HUES64 (cell line): ENCODE measurements around the gene GALNS. TPM values are rescaled to one million over a fixed set of nuclear protein-coding genes. Genes with fewer than 3 reads are reported as not detected.

Source experiments
- H3K27ac ChIP-seq: 2 replicates; pipeline ENCODE4 v1.7.0; 2013; ENCODE audit warnings: low read depth, low read length, inconsistent platforms
- H3K27me3 ChIP-seq: 2 replicates; pipeline ENCODE4 v1.6.1; 2013; ENCODE audit warnings: mild to moderate bottlenecking, low read length; ENCODE audit not compliant: insufficient read depth
- H3K36me3 ChIP-seq: 2 replicates; pipeline ENCODE4 v1.6.1; 2013; ENCODE audit warnings: mild to moderate bottlenecking, low read length; ENCODE audit not compliant: insufficient read depth
- H3K4me1 ChIP-seq: 2 replicates; pipeline ENCODE4 v1.6.1; 2013; ENCODE audit warnings: mild to moderate bottlenecking, low read length, moderate library complexity; ENCODE audit not compliant: insufficient read depth
- H3K4me3 ChIP-seq: 2 replicates; pipeline ENCODE4 v1.5.1; 2013; ENCODE audit warnings: mild to moderate bottlenecking, low read length, moderate library complexity
- H3K9ac ChIP-seq: 2 replicates; pipeline ENCODE4 v1.6.1; 2013; ENCODE audit warnings: mild to moderate bottlenecking, low read depth, low read length
- H3K9me3 ChIP-seq: 2 replicates; pipeline ENCODE4 v1.6.1; 2013; ENCODE audit warnings: low read depth, low read length; ENCODE audit not compliant: insufficient read depth
- WGBS: fragments of 150-250, 120-280 bp; methylation state at CpG from one replicate; pipeline ENCODE4 v1.1.7; 2013; ENCODE audit warnings: missing lambda C conversion rate; 5-methylcytosine and 5-hydroxymethylcytosine counted together
- polyA plus RNA-seq, 2 experiments: library from polyadenylated mRNA; stranded (reverse); fragments of 50-300 nt; gene quantifications; one replicate each; pipeline ENCODE4 v1.2.3, GENCODE V29; 2013

The GALNS gene, protein sequence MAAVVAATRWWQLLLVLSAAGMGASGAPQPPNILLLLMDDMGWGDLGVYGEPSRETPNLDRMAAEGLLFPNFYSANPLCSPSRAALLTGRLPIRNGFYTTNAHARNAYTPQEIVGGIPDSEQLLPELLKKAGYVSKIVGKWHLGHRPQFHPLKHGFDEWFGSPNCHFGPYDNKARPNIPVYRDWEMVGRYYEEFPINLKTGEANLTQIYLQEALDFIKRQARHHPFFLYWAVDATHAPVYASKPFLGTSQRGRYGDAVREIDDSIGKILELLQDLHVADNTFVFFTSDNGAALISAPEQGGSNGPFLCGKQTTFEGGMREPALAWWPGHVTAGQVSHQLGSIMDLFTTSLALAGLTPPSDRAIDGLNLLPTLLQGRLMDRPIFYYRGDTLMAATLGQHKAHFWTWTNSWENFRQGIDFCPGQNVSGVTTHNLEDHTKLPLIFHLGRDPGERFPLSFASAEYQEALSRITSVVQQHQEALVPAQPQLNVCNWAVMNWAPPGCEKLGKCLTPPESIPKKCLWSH
- polyA plus RNA-seq (2013, experiment 1 of 2) = 12.7 TPM
- polyA plus RNA-seq (2013, experiment 2 of 2) = 11.3 TPM

DNA sequence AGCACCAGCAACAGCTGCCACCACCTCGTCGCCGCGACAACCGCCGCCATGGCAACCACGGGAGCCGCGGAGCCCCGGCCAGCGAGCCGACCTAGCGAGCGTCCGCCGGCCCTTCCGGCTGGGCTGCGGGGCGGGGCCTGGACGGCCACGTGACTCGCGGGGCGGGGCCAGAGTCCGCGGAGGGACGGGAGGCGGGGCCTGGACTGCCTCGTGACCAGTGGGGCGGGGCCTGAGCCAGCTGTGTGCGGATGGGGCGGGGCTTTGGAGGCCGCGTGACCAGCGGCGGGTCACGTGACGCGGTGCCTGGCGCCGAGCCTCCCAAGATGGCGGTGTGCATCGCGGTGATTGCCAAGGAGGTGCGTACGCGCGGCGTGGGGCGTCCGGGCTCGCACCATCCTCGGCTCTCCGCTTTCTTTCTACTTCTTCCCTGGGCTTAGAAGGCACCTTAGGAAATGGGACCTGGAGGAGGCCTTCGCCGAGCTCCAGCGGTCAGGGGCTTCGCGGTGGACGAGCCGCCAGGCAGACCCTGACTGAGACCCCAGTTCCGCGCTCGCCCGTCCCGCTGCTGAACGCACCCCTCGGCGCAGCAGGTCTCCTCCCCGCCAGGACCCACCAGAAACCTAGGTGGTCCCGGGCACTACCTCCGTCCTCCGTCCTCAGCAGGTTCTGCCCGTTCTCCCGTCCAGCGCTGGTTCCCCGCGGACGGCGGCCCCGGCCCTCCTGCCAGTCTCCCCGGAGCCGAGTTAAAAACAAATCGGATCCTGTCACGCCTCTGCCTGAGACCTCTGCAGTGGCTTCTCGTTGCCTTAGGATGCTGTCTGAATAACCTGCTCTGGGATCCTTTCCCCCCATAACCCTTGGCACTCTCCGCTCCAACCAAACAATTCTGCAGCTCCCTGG is at the start of gene GALNS, which contains the start of gene TRAPPC2L:
TSS of gene GALNS (minus strand) at position 120 of the 900 bp plus-strand sequence. CDS start at position 50, 70 bp downstream.
TSS of gene TRAPPC2L (plus strand) at position 300 of the 900 bp plus-strand sequence. CDS start at position 324, 24 bp downstream.
- H3K27me3 ChIP-seq = no peaks in the 10 kb centered on the region
- peaks cover 4% of the 10 kb centered on the region; the same call in 1 of the 2 replicates for H3K4me1 ChIP-seq
- no peaks in the 10 kb centered on the region for H3K9me3 ChIP-seq
- H3K36me3 ChIP-seq = peaks cover 37% of the 10 kb centered on the region
- under 1% methylated on average over 87 of the region's 87 CpGs for WGBS
- peak within 1 kb of the TSS; percentile 36 for H3K27ac ChIP-seq
- peak within 1 kb of the TSS; percentile 84 for H3K9ac ChIP-seq
- H3K4me3 ChIP-seq = peak within 1 kb of the TSS; percentile 76

DNA sequence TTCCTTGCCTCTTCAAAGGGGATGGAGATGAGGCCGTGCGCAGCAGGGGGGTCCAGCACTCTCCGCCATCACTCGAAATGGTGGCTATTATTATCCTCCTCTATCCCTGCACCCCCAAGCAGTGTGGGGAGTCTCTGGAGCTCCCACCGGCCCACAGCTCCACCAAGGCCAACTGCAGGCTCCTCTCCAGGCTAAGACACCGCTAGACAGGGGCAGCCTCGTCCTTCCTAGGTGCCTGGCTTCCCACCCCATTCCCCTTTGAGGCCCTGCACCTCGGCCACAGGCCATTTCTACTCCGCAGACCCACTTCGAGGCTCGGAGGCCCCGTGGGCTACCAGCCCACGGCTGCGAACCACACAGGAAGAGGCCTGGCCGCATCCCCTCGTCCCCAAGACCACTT is 49.3 kb upstream of the GALNS start:
- H3K9ac ChIP-seq = no peak overlapping the region
- H3K9me3 ChIP-seq = no peaks in the 10 kb centered on the region

DNA sequence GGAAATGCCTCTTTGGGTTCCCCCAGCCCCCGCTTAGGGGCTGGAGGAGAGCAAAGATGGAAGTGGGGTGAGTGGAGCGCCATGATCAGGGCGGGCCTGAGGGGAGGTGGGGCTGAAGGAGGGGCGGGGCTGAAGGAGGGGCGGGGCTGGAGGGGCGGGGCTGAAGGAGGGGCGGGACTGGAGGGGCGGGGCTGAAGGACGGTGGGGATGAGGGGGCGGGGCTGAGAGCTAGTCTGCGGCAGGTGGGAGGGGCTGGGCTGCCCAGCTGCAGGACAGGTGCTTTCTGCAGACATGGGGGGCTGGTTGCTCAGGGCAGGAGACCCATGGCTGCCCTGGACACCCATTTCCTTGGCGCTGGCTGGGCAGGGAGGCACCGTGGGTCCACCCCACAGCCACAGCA is 48.8 kb upstream of the GALNS start:
- Histone ChIP-seq H3K9ac (no peak overlapping the region), H3K4me3 (no peak overlapping the region), H3K27me3 (no peaks in the 10 kb centered on the region), H3K27ac (no peak overlapping the region), H3K9me3 (no peaks in the 10 kb centered on the region), H3K36me3 (no peaks in the 10 kb centered on the region), H3K4me1 (no peaks in the 10 kb centered on the region)
- WGBS = 49% methylated on average over 8 of the region's 13 CpGs

More for the DNA sequence above, 49.3 kb upstream of the GALNS start:
- Histone ChIP-seq H3K4me1 (no peaks in the 10 kb centered on the region), H3K27ac (no peak overlapping the region), H3K27me3 (no peaks in the 10 kb centered on the region), H3K36me3 (no peaks in the 10 kb centered on the region), H3K4me3 (no peak overlapping the region)
- WGBS = 87% methylated on average over 16 of the region's 16 CpGs

DNA sequence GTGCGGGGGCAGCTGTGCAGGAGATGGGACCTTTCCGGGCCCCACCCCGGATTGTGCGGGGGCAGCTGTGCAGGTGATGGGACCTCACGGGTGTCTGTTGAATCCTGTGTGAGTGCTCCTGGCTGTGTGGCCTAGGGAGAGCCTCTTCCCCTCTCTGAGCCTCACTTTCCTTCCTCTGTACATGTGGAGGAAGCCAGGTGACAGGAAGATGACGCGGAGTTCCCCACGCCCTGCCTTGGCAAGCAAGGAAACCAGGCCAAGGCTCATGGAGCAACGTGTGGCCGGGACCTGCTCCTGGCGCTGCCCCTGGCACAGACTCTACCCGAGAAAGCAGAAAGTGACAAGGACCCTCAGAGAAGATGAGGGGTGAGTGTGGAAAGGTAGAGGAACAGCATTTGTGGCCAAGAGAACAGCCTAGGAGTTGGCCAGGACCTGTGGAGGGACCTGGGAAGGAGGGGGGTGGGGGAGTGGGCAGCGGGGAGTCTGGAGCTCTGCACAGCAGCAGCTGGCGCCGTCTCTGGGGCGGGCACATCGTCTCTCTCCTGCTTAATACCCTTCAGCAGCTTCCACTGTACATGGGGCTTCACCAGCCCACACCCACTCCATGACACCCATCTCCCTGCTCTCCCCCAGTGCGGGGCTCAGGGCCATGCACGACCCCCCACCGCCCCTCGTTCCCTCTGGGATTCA is 48.1 kb upstream of the GALNS start:
- Histone ChIP-seq H3K4me1 (no peaks in the 10 kb centered on the region), H3K9me3 (no peaks in the 10 kb centered on the region), H3K27me3 (no peaks in the 10 kb centered on the region), H3K36me3 (no peaks in the 10 kb centered on the region), H3K4me3 (no peak overlapping the region), H3K27ac (no peak overlapping the region), H3K9ac (no peak overlapping the region)
- WGBS = 92% methylated on average over 21 of the region's 21 CpGs

DNA sequence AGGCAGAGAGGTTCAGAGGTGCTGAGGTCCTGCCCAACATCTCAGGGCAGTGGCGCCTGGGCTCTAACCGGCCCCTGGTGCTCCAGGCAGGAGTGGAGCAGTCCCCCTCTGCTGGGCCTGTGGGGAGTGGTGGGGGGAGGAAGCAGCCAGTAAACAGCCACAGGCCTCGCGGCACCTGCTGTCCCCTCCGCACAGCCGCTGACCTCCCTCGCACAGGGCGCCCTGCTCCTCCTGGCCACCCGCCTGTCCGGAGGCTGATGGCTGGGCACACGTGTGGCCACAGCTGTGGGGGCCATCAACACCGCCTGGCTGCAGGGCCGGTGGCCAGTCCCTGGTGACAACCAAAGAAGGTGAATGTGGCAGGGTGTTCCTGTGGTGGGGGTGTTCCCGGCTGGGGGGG is 46.5 kb upstream of the GALNS start:
- H3K36me3 ChIP-seq = no peaks in the 10 kb centered on the region
- H3K9me3 ChIP-seq = no peaks in the 10 kb centered on the region
- no peaks in the 10 kb centered on the region for H3K27me3 ChIP-seq
- H3K4me3 ChIP-seq = no peak overlapping the region
- no peaks in the 10 kb centered on the region for H3K4me1 ChIP-seq
- 85% methylated on average over 14 of the region's 14 CpGs for WGBS
- no peak overlapping the region for H3K9ac ChIP-seq
- H3K27ac ChIP-seq = no peak overlapping the region

DNA sequence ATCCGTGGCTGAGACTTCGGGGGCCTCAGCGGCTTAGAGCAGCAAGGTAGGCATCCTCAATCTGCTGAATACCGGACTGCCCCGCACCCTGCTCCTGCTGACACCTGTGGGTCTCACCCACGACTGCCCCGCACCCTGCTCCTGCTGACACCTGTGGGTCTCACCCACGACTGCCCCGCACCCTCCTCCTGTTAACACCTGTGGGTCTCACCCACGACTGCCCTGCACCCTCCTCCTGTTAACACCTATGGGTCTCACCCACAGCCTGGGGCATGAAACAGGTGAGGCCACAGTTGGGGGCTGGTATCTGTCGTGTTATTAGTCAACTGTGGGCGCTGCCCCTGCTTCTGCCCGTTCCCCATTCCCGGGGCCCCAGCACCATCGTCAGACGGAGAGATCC is 46.0 kb upstream of the GALNS start:
- no peak overlapping the region for H3K4me3 ChIP-seq
- no peak overlapping the region for H3K9ac ChIP-seq
- H3K9me3 ChIP-seq = no peaks in the 10 kb centered on the region
- H3K36me3 ChIP-seq = no peaks in the 10 kb centered on the region
- no peak overlapping the region for H3K27ac ChIP-seq
- WGBS = 94% methylated on average over 16 of the region's 16 CpGs
- no peaks in the 10 kb centered on the region for H3K4me1 ChIP-seq
- H3K27me3 ChIP-seq = no peaks in the 10 kb centered on the region

DNA sequence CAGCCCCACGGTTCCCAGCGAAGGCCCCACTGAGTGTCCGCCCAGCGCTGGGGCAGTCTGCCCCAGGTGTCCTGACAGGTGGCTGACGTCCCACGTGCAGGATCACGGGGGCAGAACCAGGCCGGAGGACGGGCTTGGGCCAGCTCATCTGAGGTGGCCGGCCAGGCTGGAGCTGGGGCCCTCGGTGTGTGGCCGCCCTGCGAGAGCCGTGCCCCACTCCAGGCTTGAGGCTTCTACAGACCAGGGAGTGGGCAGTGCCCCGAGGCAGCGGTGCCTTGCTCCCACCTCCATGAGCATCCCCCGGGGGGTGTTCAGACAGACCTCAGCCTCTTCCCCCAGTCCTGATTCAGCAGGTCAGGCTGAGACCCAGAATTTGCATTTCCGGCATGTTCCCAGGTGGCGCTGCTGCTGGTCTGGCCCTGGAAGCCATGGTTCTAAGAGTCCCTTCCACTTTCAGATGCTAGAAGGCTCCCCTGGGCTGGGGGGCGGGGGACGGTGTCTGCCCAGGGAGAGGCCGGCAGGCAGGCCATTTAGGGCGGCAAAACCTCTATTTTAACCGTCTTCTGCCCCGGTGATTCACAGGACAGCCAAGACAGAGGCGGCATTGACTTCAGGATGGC is 45.1 kb upstream of the GALNS start:
- no peaks in the 10 kb centered on the region for H3K4me1 ChIP-seq
- no peaks in the 10 kb centered on the region for H3K9me3 ChIP-seq
- H3K27me3 ChIP-seq = no peaks in the 10 kb centered on the region
- H3K9ac ChIP-seq = no peak overlapping the region
- 72% methylated on average over 26 of the region's 26 CpGs for WGBS
- H3K36me3 ChIP-seq = no peaks in the 10 kb centered on the region
- H3K4me3 ChIP-seq = no peak overlapping the region
- no peak overlapping the region for H3K27ac ChIP-seq

DNA sequence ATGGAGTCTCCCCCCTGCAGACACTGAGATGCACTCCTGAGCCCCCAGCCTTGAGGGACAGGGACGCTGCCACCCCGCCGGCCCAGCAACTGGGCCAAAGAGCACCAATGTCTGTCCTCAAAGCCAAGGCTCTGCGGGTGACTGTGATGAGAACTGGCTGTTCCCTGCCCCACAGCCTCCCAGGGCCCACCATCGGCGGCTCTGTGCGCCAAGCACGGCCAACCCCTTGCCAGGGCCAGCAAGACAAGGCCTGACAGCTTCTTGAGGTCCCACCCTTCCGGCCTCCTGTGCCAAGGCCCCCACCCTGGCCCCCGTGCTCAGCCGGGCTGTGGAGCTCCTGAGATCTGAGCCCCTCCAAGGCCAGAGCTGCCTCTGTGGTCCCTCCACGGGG is 43.9 kb upstream of the GALNS start:
- no peaks in the 10 kb centered on the region for H3K27me3 ChIP-seq
- 93% methylated on average over 12 of the region's 12 CpGs for WGBS
- H3K4me1 ChIP-seq = no peaks in the 10 kb centered on the region
- H3K4me3 ChIP-seq = no peak overlapping the region
- no peak overlapping the region for H3K27ac ChIP-seq
- H3K36me3 ChIP-seq = no peaks in the 10 kb centered on the region
- H3K9me3 ChIP-seq = no peaks in the 10 kb centered on the region
- H3K9ac ChIP-seq = no peak overlapping the region

DNA sequence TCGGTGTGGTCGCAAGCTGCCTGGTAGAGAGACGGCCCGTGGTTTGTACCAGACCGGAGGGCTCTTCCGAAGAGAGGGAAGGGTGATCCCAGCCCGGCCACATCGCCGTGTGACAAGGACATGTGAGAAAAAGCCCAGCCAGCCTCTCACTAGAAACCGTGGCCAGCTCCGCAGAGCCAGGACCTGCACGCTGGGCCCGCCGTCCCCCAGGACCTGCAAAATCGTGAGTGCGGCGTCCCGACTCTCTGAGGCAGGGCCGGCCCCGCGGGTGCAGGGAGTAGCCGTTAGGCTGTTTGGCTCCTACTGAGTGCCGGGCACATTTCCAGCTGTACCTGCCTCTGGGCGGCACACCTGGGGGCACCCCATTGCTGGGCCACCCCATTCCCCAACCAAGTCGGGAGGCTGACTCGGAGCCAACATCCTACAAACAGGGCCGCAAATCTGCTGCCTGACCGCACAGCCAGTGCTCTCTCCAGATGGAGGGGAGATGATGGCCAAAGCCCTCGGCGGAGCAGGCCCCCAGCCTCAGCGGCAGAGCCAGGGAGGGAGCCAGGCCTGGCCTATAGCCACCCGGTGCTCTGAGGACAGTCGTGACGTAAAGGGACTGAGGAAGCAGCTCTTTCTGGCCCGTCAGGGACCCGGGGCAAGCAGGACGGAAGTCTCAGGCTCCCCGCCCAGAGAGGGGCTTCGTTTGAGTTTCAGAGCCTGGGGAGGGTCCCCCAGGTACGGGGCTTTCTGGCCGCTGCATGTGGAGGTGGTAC is 43.3 kb upstream of the GALNS start:
- Histone ChIP-seq H3K9ac (no peak overlapping the region), H3K27ac (no peak overlapping the region), H3K4me3 (no peak overlapping the region), H3K27me3 (no peaks in the 10 kb centered on the region), H3K4me1 (no peaks in the 10 kb centered on the region), H3K36me3 (no peaks in the 10 kb centered on the region), H3K9me3 (no peaks in the 10 kb centered on the region)
- WGBS = 91% methylated on average over 41 of the region's 41 CpGs
